Fibroblast of lung (primary cell): ENCODE measurements around the gene CSF3R. TPM values are rescaled to one million over a fixed set of nuclear protein-coding genes. Genes with fewer than 3 reads are reported as not detected.

Experiments used
- DNase-seq, 2 donors: peaks; one replicate each; pipeline versions ENCODE4 v3.0.0 to v3.0.0-alpha.2; 2010; ENCODE audit warnings: low read depth in 2 of 2
- H2AFZ ChIP-seq: 2 replicates; pipeline ENCODE4 v1.5.1; 2012; ENCODE audit warnings: low read length, control low read depth, inconsistent platforms
- H3K27ac ChIP-seq: 2 replicates; pipeline ENCODE4 v1.5.1; 2011; ENCODE audit warnings: low read length, control low read depth; ENCODE audit not compliant: insufficient read depth
- H3K27me3 ChIP-seq: 2 replicates; pipeline ENCODE4 v1.5.1; 2011; ENCODE audit warnings: mild to moderate bottlenecking, low read length; ENCODE audit not compliant: control insufficient read depth, insufficient read depth
- H3K36me3 ChIP-seq: 2 replicates; pipeline ENCODE4 v1.5.1; 2011; ENCODE audit warnings: low read length; ENCODE audit not compliant: control insufficient read depth, insufficient read depth
- H3K4me1 ChIP-seq: 2 replicates; pipeline ENCODE4 v1.5.1; 2011; ENCODE audit warnings: low read length; ENCODE audit not compliant: control insufficient read depth, insufficient read depth; ENCODE audit errors: extremely low read depth
- H3K4me2 ChIP-seq: 2 replicates; pipeline ENCODE4 v1.5.1; 2011; ENCODE audit warnings: low read length, control low read depth; ENCODE audit not compliant: insufficient read depth; ENCODE audit errors: extremely low read depth
- H3K4me3 ChIP-seq, 4 experiments: fragments of 200-600 bp in 1 of 4; sonication (generic) in 1 of 4; replicated peaks in 1 of 4; 2 replicates each; pipeline ENCODE4 v1.5.1; 2011 to 2016; ENCODE audit warnings: low read length in 4 of 4, low read depth in 3 of 4, mild to moderate bottlenecking in 3 of 4, control low read depth in 2 of 4, inconsistent platforms in 1 of 4, mixed read lengths in 1 of 4; ENCODE audit not compliant: insufficient read depth in 1 of 4; ENCODE audit errors: control extremely low read depth in 1 of 4
- H3K79me2 ChIP-seq: 2 replicates; pipeline ENCODE4 v1.5.1; 2012; ENCODE audit warnings: mild to moderate bottlenecking, low read length, inconsistent platforms; ENCODE audit not compliant: control insufficient read depth, insufficient read depth
- H3K9ac ChIP-seq: 2 replicates; pipeline ENCODE4 v1.5.1; 2011; ENCODE audit warnings: mild to moderate bottlenecking, low read length, control low read depth; ENCODE audit not compliant: insufficient read depth
- H3K9me3 ChIP-seq: 2 replicates; pipeline ENCODE4 v1.5.1; 2012; ENCODE audit warnings: low read depth, low read length; ENCODE audit not compliant: control insufficient read depth, insufficient read depth
- H4K20me1 ChIP-seq: 2 replicates; pipeline ENCODE4 v1.5.1; 2011; ENCODE audit warnings: low read length; ENCODE audit not compliant: control insufficient read depth, insufficient read depth; ENCODE audit errors: extremely low read depth
- CTCF ChIP-seq, 2 donors: IDR thresholded peaks in 1 of 2; conservative IDR thresholded peaks in 1 of 2; 1 replicate in 1 of 2; 2 replicates in 1 of 2; pipeline ENCODE4 v1.5.1; 2011 to 2012; ENCODE audit warnings: low read length in 2 of 2, control low read depth in 1 of 2, inconsistent platforms in 1 of 2, low read depth in 1 of 2, mild to moderate bottlenecking in 1 of 2
- EZH2 ChIP-seq: IDR thresholded peaks from 2 replicates; pipeline ENCODE4 v1.5.1; 2012; ENCODE audit warnings: low read length, control low read depth, mild to moderate bottlenecking; ENCODE audit errors: missing control alignments
- polyA plus RNA-seq, 2 donors: library from polyadenylated mRNA; depleted of rRNA in 1 of 2; stranded (reverse) in 1 of 2; unstranded in 1 of 2; fragments of >200 nt; gene quantifications; 2 replicates each; pipeline ENCODE4 v1.2.1, GENCODE V29; 2011 to 2012; ENCODE audit warnings: missing spikeins in 1 of 2
- total RNA-seq: library from RNA; depleted of rRNA; stranded (reverse); fragments of >200 nt; gene quantifications from 2 replicates; pipeline ENCODE4 v1.2.1, GENCODE V29; 2014

CSF3R gene
- total and polyA plus RNA-seq, 2 donors (not counting 1 experiment from before 2014, with no cell fraction given) = under 0.01 TPM; not detected in 1

- no peak overlapping the region for H3K27ac ChIP-seq
- H3K4me2 ChIP-seq = no peak overlapping the region
- H3K79me2 ChIP-seq = no peaks in the 10 kb centered on the region
- no peak overlapping the region for H3K4me3 ChIP-seq
- no peaks in the 10 kb centered on the region for H3K4me1 ChIP-seq
- H3K27me3 ChIP-seq = no peaks in the 10 kb centered on the region
- H3K36me3 ChIP-seq = peaks cover 5% of the 10 kb centered on the region
- H4K20me1 ChIP-seq = no peaks in the 10 kb centered on the region
- H3K9me3 ChIP-seq = no peaks in the 10 kb centered on the region
- no peak overlapping the region for H3K9ac ChIP-seq
- no peak for DNase-seq
- no peak overlapping the region for H2AFZ ChIP-seq
- TF ChIP-seq CTCF (conservative IDR thresholded peaks at IDR 0.05 in 1 of 2, IDR thresholded peaks at IDR 0.05 in 1 of 2; ENCODE audit: low read depth in 1 of 2, low read length in 2 of 2) = no peak
- TF ChIP-seq EZH2 = no peak
These were observed 28.9 kb downstream of the CSF3R start for GRCh38 chr1:36453600-36454388.

- Histone ChIP-seq H2AFZ (no peak overlapping the region), H3K9ac (no peak overlapping the region), H3K79me2 (no peaks in the 10 kb centered on the region), H3K4me1 (no peaks in the 10 kb centered on the region), H4K20me1 (no peaks in the 10 kb centered on the region), H3K27me3 (no peaks in the 10 kb centered on the region), H3K9me3 (no peaks in the 10 kb centered on the region), H3K4me2 (no peak overlapping the region), H3K27ac (no peak overlapping the region), H3K36me3 (peaks cover 5% of the 10 kb centered on the region), H3K4me3 (no peak overlapping the region)
- DNase-seq = no peak
- TF ChIP-seq EZH2 (no peak), CTCF (conservative IDR thresholded peaks at IDR 0.05 in 1 of 2, IDR thresholded peaks at IDR 0.05 in 1 of 2; ENCODE audit: low read depth in 1 of 2, low read length in 2 of 2) (no peak)
These were observed 29.7 kb downstream of the CSF3R start for GRCh38 chr1:36453051-36453450.

GRCh38 chr1:36450919-36451305 is 31.8 kb downstream of the CSF3R start:
- DNase-seq = no peak

More at GRCh38 chr1:36450919-36451305, 31.8 kb downstream of the CSF3R start:
- H3K27ac ChIP-seq = peak overlapping the region; percentile 93
- peak overlapping the region; percentile 68 for H2AFZ ChIP-seq
- H3K4me3 ChIP-seq = peak overlapping the region; percentile 52 to 78 (median 66)
- H3K27me3 ChIP-seq = no peaks in the 10 kb centered on the region
- TF ChIP-seq EZH2 (no peak), CTCF (conservative IDR thresholded peaks at IDR 0.05 in 1 of 2, IDR thresholded peaks at IDR 0.05 in 1 of 2; ENCODE audit: low read depth in 1 of 2, low read length in 2 of 2) (no peak)
- no peaks in the 10 kb centered on the region for H3K9me3 ChIP-seq
- no peaks in the 10 kb centered on the region for H4K20me1 ChIP-seq
- H3K9ac ChIP-seq = peak overlapping the region; percentile 83
- H3K4me2 ChIP-seq = peak overlapping the region; percentile 89
- no peaks in the 10 kb centered on the region for H3K79me2 ChIP-seq
- H3K4me1 ChIP-seq = no peaks in the 10 kb centered on the region
- H3K36me3 ChIP-seq = peaks cover 2% of the 10 kb centered on the region
